Upper lobe of right lung (tissue), 1 donor: Measurements from ENCODE around the gene PTPRN2. TPM values are rescaled to one million over a fixed set of nuclear protein-coding genes. Genes with fewer than 3 reads are reported as not detected.

Experiments
- ATAC-seq: fragments of 200-7000 bp; cut with Tn5 transposase; one replicate; pipeline ENCODE4 v1.9.1; 2020; ENCODE audit warnings: mild to moderate bottlenecking, moderate library complexity
- DNase-seq: peaks from one replicate; pipeline ENCODE4 v3.0.0-alpha.2; 2020
- H3K27ac ChIP-seq: fragments of 200-600 bp; one replicate; pipeline ENCODE4 v1.8.0; 2022
- H3K27me3 ChIP-seq: fragments of 200-600 bp; one replicate; pipeline ENCODE4 v1.8.0; 2022; ENCODE audit warnings: mild to moderate bottlenecking
- H3K36me3 ChIP-seq: fragments of 200-600 bp; one replicate; pipeline ENCODE4 v1.8.0; 2022
- H3K4me1 ChIP-seq: fragments of 200-600 bp; one replicate; pipeline ENCODE4 v1.8.0; 2022
- H3K4me3 ChIP-seq: fragments of 200-600 bp; one replicate; pipeline ENCODE4 v1.8.0; 2022; ENCODE audit warnings: mild to moderate bottlenecking
- H3K9me3 ChIP-seq: fragments of 200-600 bp; one replicate; pipeline ENCODE4 v1.8.0; 2022
- CTCF ChIP-seq: fragments of 200-600 bp; IDR thresholded peaks from one replicate; pipeline ENCODE4 v1.8.0; 2022; ENCODE audit warnings: antibody characterized with exemption
- intact Hi-C: fragments of 100-400 bp; cut with DNase I; formaldehyde crosslinking; loops from one replicate; pipeline ENCODE4 v1.11.0; 2022
- total RNA-seq: library from RNA; stranded (reverse); fragmentation: NEBNext Ultra II Directional; extraction: Animal tissue kit (Norgen Biotek cat#: 25700); gene quantifications from one replicate; pipeline ENCODE4 v1.2.1, GENCODE V29; 2021
- donor health status: DM: no; HTN: yes; CAD: no; lungs with severe emphysema.

The PTPRN2 gene
- total RNA-seq, 1 donor from 2014 or later, result 4.9 TPM

- TF ChIP-seq CTCF, result no peak
- H3K9me3 ChIP-seq, result no peaks in the 10 kb centered on the region
- no peaks in the 10 kb centered on the region for H3K4me1 ChIP-seq
- DNase-seq, result peak; percentile 51
- no peak for ATAC-seq
- no peak overlapping the region for H3K27ac ChIP-seq
- peaks cover 10% of the 10 kb centered on the region for H3K27me3 ChIP-seq
- H3K4me3 ChIP-seq, result no peak overlapping the region
- intact Hi-C loops, result no loop called here
- H3K36me3 ChIP-seq, result no peaks in the 10 kb centered on the region
These were observed 931.3 kb downstream of the PTPRN2 start for GRCh38 chr7:157656195-157656769.

DNA sequence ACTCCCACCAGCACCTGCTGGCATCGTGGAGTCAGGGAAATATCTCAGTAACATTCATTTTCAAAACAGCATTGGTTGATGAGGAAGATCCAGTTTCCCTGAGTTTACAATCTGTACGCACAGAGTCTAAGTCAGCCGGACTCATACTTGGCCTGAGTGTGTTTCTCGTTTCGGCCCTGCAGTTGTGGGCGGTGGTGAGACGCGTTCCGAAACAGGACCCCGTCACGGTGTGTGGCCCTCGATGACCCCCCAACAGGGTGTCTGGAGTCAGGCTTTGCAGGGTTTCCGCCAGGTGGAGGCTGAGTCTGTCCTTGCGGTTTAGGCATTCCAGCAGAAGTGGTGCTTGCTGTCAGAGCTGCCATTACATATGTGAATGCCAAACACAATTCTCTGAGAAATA, 933.3 kb downstream of the PTPRN2 start:
- no peaks in the 10 kb centered on the region for H3K36me3 ChIP-seq
- no peak for ATAC-seq
- TF ChIP-seq CTCF, result no peak
- peak; percentile 54 for DNase-seq
- intact Hi-C loops, result no loop called here
- no peaks in the 10 kb centered on the region for H3K4me1 ChIP-seq
- H3K27ac ChIP-seq, result no peak overlapping the region
- H3K27me3 ChIP-seq, result peaks cover 4% of the 10 kb centered on the region
- no peaks in the 10 kb centered on the region for H3K9me3 ChIP-seq
- H3K4me3 ChIP-seq, result no peak overlapping the region

DNA sequence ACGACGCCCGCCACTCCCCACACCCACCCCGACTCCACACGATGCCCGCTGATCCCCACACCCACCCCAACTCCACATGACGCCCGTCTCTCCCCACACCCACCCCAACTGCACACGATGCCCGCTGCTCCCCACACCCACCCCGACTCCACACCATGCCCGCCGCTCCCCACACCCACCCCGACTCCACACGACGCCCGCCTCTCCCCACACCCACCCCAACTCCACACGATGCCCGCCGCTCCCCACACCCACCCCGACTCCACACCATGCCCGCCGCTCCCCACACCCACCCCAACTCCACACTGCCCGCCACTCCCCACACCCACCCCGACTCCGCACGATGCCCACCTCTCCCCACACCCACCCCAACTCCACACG, 933.8 kb downstream of the PTPRN2 start:
- Histone ChIP-seq H3K4me3 (no peak overlapping the region), H3K9me3 (no peaks in the 10 kb centered on the region), H3K4me1 (no peaks in the 10 kb centered on the region), H3K27ac (no peak overlapping the region), H3K27me3 (peaks cover 4% of the 10 kb centered on the region), H3K36me3 (no peaks in the 10 kb centered on the region)
- no peak for TF ChIP-seq CTCF
- intact Hi-C loops, result no loop called here
- no peak for ATAC-seq
- no peak for DNase-seq

- no peak overlapping the region for H3K4me3 ChIP-seq
- no peak overlapping the region for H3K27ac ChIP-seq
- DNase-seq (peak; percentile 55), ATAC-seq (peak; percentile 10)
- no peak for TF ChIP-seq CTCF
- H3K9me3 ChIP-seq, result no peaks in the 10 kb centered on the region
- no peaks in the 10 kb centered on the region for H3K4me1 ChIP-seq
- H3K27me3 ChIP-seq, result no peaks in the 10 kb centered on the region
- intact Hi-C loops, result no loop called here
- no peaks in the 10 kb centered on the region for H3K36me3 ChIP-seq
These were observed 934.4 kb downstream of the PTPRN2 start for GRCh38 chr7:157652954-157653826.

- Histone ChIP-seq H3K27me3 (no peaks in the 10 kb centered on the region), H3K9me3 (no peaks in the 10 kb centered on the region), H3K27ac (no peak overlapping the region), H3K36me3 (no peaks in the 10 kb centered on the region), H3K4me1 (no peaks in the 10 kb centered on the region), H3K4me3 (no peak overlapping the region)
- intact Hi-C loops, result no loop called here
- TF ChIP-seq CTCF, result no peak
- no peak for ATAC-seq
- peak; percentile 51 for DNase-seq
These were observed 935.3 kb downstream of the PTPRN2 start for GRCh38 chr7:157652161-157652953.
